ENCODE results near the gene MTCH1. TPM values are rescaled to one million over a fixed set of nuclear protein-coding genes. Genes with fewer than 3 reads are reported as not detected.

MTCH1 gene
- total and polyA plus RNA-seq, 2 of the 4 experiments (the other 2 are of a cell fraction) = 215 to 263 TPM

- TF ChIP-seq, protein P1, sequence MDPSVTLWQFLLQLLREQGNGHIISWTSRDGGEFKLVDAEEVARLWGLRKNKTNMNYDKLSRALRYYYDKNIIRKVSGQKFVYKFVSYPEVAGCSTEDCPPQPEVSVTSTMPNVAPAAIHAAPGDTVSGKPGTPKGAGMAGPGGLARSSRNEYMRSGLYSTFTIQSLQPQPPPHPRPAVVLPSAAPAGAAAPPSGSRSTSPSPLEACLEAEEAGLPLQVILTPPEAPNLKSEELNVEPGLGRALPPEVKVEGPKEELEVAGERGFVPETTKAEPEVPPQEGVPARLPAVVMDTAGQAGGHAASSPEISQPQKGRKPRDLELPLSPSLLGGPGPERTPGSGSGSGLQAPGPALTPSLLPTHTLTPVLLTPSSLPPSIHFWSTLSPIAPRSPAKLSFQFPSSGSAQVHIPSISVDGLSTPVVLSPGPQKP (IDR thresholded peaks at IDR 0.05; ENCODE audit: borderline replicate concordance, low read depth, low read length) = no peak
- TF ChIP-seq BHLHE40 (IDR thresholded peaks at IDR 0.05; ENCODE audit: low read depth, low read length) = peak; percentile 14; the same call in 1 of the 2 replicates
Measured at GRCh38 chr6:36984581-36985416, 1.2 kb downstream of the MTCH1 start (continued).

GRCh38 chr6:36983538-36983937 is 2.5 kb downstream of the MTCH1 start:
- in situ Hi-C loops (cut with MboI; ENCODE audit: low sequenced_read_pairs) = loop anchor here (10.0 kb wide), 1 partner anchor 99 kb away; the partner anchor contains the start of gene C6orf89
- Histone ChIP-seq H3K9ac (ENCODE audit: low read depth, low read length) (no peak overlapping the region), H2BK15ac (ENCODE audit: low read depth, low read length) (no peak overlapping the region), H3K4me1 (ENCODE audit: control insufficient read depth, insufficient read depth, low read length) (peaks cover 18% of the 10 kb centered on the region), H3K4me2 (ENCODE audit: low read depth, low read length) (peak overlapping the region; percentile 99; the same call in 1 of the 2 replicates), H3K36me3 (ENCODE audit: control insufficient read depth, insufficient read depth, low read length) (peaks cover 17% of the 10 kb centered on the region), H3K79me1 (ENCODE audit: low read depth in 1 of 2, low read length in 2 of 2) (peaks cover 12 to 72% of the 10 kb centered on the region in 2 experiments; a peak in 3 of 4 replicates), H3K27me3 (ENCODE audit: control insufficient read depth, insufficient read depth, low read length) (no peaks in the 10 kb centered on the region), H3K14ac (replicated peaks; ENCODE audit: low read depth, low read length) (no peak overlapping the region; the same call in 1 of the 2 replicates), H2BK120ac (ENCODE audit: low read depth, low read length) (no peak overlapping the region), H3K9me3 (ENCODE audit: control insufficient read depth, insufficient read depth, low read length) (no peaks in the 10 kb centered on the region), H3K18ac (ENCODE audit: low read depth, low read length) (no peak overlapping the region), H4K91ac (ENCODE audit: insufficient read depth, low read depth, low read length) (no peak overlapping the region), H2BK20ac (ENCODE audit: low read depth, low read length) (no peak overlapping the region), H3K9me1 (ENCODE audit: insufficient read depth, low read length) (peaks cover 28% of the 10 kb centered on the region), H3K23ac (ENCODE audit: low read depth, low read length) (peak overlapping the region; percentile 80; the same call in 1 of the 2 replicates), H4K5ac (ENCODE audit: low read depth, low read length) (no peak overlapping the region), H3K4ac (ENCODE audit: low read depth, low read length) (no peak overlapping the region), H2AK9ac (replicated peaks; ENCODE audit: low read depth, low read length, poor library complexity) (peak overlapping the region; percentile 36), H4K8ac (ENCODE audit: low read depth in 2 of 2, low read length in 2 of 2) (no peak overlapping the region), H3K4me3 (ENCODE audit: insufficient read depth, low read depth, low read length) (no peak overlapping the region), H3K27ac (ENCODE audit: insufficient read depth, low read length) (no peak overlapping the region), H2BK5ac (ENCODE audit: low read depth, low read length, poor library complexity, severe bottlenecking) (no peak overlapping the region), H2AK5ac (ENCODE audit: low read depth, low read length) (peak overlapping the region; percentile 99; the same call in 1 of the 2 replicates), H2AFZ (replicated peaks; ENCODE audit: low read length, poor library complexity) (no peak overlapping the region), H3K56ac (ENCODE audit: extremely low read depth, insufficient read depth, low read length) (no peak overlapping the region), H4K20me1 (ENCODE audit: insufficient read depth, low read length) (peaks cover 68% of the 10 kb centered on the region)
- POLR2A ChIA-PET (ENCODE audit: unreplicated experiment) = no interaction called here
- DNase-seq (no peak), ATAC-seq (ENCODE audit: low read depth) (no peak)
- dilution Hi-C loops (cut with HindIII; ENCODE audit: low sequenced_read_pairs, unreplicated experiment) = no loop called here
- no TSS peak for BruUV-seq (replicated peaks)
- 78% methylated on average over 3 of the region's 3 CpGs; no CpG with 5 or more reads in 1 of the 2 experiments for WGBS, 2 experiments (ENCODE audit: extremely low coverage in 2 of 2, insufficient read length in 1 of 2)
- CTCF ChIA-PET = no interaction called here
- intact Hi-C loops (cut with micrococcal nuclease) = no loop called here
- no peak for TF ChIP-seq CTCF (conservative IDR thresholded peaks at IDR 0.05; ENCODE audit: low read depth, low read length)
- TF ChIP-seq MAZ (IDR thresholded peaks at IDR 0.05; ENCODE audit: borderline replicate concordance, low read depth, low read length) = no peak
- no peak for TF ChIP-seq CEBPB (IDR thresholded peaks at IDR 0.05; ENCODE audit: low read depth, low read length)
- TF ChIP-seq BHLHE40 (IDR thresholded peaks at IDR 0.05; ENCODE audit: low read depth, low read length) = no peak
- no peak for TF ChIP-seq FOS (IDR thresholded peaks at IDR 0.05; ENCODE audit: low read depth, low read length)
- TF ChIP-seq MXI1 (IDR thresholded peaks at IDR 0.05; ENCODE audit: borderline replicate concordance, low read depth, low read length) = no peak
- TF ChIP-seq USF2 (IDR thresholded peaks at IDR 0.05; ENCODE audit: low read depth, low read length) = no peak
- TF ChIP-seq, protein P1 (IDR thresholded peaks at IDR 0.05; ENCODE audit: borderline replicate concordance, low read depth, low read length) = no peak
- TF ChIP-seq POLR2A (IDR thresholded peaks at IDR 0.05; ENCODE audit: low read depth, low read length) = no peak

Data from IMR-90 (cell line).